ENCODE measurements around the gene BHLHE23. TPM values are rescaled to one million over a fixed set of nuclear protein-coding genes. Genes with fewer than 3 reads are reported as not detected.

The BHLHE23 gene
- total RNA-seq, 2 experiments from 2014 or later, result not detected

DNA sequence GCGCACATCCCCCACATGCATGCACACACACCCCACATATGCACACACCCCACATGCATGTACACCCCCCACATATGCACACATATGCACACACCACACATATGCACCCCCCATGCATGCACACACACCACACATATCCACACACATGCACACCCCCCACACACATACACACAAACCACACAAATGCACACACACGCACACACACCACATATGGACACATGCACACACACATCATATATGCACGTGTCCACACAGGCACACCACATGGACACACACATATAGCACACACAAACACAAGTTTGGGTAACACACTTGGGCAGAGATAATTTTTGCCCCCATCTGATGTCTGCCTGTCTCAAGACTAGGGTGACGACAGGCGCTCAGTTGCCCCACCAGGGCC, 8.3 kb downstream of the BHLHE23 start:
- Mint-ChIP-seq H3K4me3 (no peak overlapping the region), H3K9me3 (no peaks in the 10 kb centered on the region), H3K36me3 (no peaks in the 10 kb centered on the region), H3K27me3 (peaks cover 58% of the 10 kb centered on the region), H3K27ac (no peak overlapping the region), H3K4me1 (no peaks in the 10 kb centered on the region)
- DNase-seq, result no peak

DNA sequence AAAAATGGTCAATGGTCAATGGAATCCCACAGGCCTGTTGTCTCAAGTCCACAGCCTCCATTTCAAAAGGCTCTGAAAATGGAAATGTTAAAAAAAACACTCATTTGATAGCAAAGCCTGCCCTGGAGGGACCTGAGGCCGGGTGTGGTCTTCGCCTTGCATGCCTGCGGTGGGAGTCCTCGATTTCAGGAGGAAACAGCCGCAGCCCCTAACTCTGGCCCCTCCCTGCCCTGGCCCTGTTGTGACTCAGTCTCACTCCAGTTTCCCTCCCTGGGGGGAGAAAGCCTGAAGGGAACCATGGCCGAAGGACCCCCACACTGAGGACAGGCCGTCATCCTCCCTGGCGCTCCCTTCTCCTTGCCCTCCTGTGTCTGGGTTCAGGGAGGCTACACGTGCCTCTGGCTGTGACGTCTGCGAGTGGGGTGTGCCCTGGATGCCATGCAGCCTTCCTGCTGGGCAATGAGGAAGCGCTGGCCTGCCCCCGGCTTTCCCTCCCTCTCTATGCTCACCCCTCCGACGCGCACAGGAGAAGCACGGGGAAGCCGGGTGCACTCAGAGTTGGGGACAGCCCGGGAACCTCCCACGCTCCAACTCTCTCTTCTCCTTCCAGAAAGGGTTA, 9.2 kb downstream of the BHLHE23 start:
- Mint-ChIP-seq H3K27ac (no peak overlapping the region), H3K36me3 (no peaks in the 10 kb centered on the region), H3K4me1 (no peaks in the 10 kb centered on the region), H3K27me3 (peaks cover 51% of the 10 kb centered on the region), H3K9me3 (no peaks in the 10 kb centered on the region), H3K4me3 (no peak overlapping the region)
- no peak for DNase-seq

DNA sequence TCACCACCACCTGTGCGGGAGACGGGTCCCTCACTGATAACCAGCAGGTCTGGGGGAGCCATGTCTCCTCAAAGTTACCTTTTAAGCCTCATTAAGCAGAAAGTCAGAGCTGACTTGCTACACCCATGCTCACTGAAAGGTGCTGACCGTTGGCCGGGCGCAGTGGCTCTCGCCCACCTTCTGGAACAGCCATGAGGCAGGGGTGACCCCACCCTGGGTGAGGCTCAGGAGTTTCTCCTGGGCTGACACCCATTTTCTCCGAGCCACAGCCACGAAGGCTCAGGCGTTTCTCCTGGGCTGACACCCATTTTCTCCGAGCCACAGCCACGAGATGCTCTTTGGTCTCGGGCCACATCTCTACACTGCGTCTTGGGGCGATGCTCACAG, 10.2 kb downstream of the BHLHE23 start:
- Mint-ChIP-seq H3K4me3 (no peak overlapping the region), H3K9me3 (no peaks in the 10 kb centered on the region), H3K27me3 (peaks cover 46% of the 10 kb centered on the region), H3K27ac (no peak overlapping the region), H3K36me3 (no peaks in the 10 kb centered on the region), H3K4me1 (no peaks in the 10 kb centered on the region)
- no peak for DNase-seq

DNA sequence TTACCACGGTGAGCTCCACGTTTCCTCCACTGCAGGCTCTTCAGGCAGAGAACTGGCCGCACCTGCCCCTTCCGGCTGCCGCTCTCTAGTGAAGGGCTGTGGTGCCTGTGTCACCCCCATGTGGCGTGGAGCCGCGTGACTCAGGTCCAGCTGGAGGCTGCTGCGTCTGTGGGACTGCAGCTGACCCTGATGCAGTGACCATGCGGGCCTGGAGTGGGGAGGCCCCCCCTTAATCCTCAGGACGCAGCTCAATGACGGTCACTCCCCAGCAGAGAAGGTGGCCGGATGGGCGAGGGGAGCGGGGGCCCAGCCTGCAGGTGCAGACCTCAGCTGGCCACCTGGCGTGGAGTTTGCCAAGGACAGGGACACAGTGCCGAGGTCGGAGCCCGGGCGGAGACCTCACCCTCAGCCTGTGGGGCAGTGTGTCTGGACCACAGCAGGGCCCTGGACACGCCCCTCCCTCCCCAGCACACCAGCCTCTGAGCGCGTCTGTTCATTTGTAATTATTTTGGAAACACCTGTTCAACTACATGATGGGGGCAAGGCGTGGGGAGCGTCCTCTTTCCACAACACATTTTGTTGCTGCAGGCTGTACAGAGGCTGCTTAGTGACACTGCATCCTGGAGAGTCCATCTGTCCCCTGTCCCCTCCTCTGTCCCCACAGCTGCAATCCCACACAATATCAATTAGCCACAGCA, 10.7 kb downstream of the BHLHE23 start:
- no peaks in the 10 kb centered on the region for H3K4me1 Mint-ChIP-seq
- no peak overlapping the region for H3K27ac Mint-ChIP-seq
- H3K4me3 Mint-ChIP-seq, result no peak overlapping the region
- H3K27me3 Mint-ChIP-seq, result peaks cover 44% of the 10 kb centered on the region
- DNase-seq, result no peak
- no peaks in the 10 kb centered on the region for H3K36me3 Mint-ChIP-seq
- no peaks in the 10 kb centered on the region for H3K9me3 Mint-ChIP-seq

GRCh38 chr20:62995481-62995880, 11.3 kb downstream of the BHLHE23 start:
- DNase-seq, result no peak
- Mint-ChIP-seq H3K9me3 (no peaks in the 10 kb centered on the region), H3K36me3 (no peaks in the 10 kb centered on the region), H3K27ac (no peak overlapping the region), H3K4me1 (no peaks in the 10 kb centered on the region), H3K27me3 (peaks cover 39% of the 10 kb centered on the region), H3K4me3 (no peak overlapping the region)

DNA sequence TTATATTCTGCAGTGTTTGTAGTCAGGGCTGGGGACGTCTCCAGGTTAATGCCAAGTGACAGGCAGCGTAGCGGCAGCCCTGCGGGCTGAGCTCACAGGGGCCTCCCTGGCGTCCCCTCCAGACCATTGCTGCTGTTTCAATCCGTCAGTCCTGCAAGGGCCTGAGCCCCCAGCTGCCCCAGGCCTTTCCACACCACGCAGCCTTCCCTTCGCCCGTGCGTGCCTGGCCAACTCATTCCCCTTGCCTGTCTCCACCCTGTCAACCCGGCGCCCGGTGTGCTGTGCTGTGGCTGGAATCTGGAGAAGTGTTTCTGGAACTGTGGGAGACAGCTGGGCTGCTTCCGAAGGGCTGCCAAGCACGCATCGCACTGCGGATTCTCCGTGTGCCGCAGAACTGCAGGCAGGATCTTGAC, 11.9 kb downstream of the BHLHE23 start:
- H3K9me3 Mint-ChIP-seq, result no peaks in the 10 kb centered on the region
- H3K27ac Mint-ChIP-seq, result no peak overlapping the region
- H3K27me3 Mint-ChIP-seq, result peaks cover 33% of the 10 kb centered on the region

GRCh38 chr20:62993856-62994494, 12.8 kb downstream of the BHLHE23 start:
- Mint-ChIP-seq H3K4me1 (peaks cover 2% of the 10 kb centered on the region), H3K9me3 (no peaks in the 10 kb centered on the region), H3K36me3 (no peaks in the 10 kb centered on the region), H3K4me3 (no peak overlapping the region), H3K27ac (no peak overlapping the region), H3K27me3 (peaks cover 24% of the 10 kb centered on the region)
- DNase-seq, result no peak

More for the DNA sequence above, 11.9 kb downstream of the BHLHE23 start:
- no peak overlapping the region for H3K4me3 Mint-ChIP-seq
- no peaks in the 10 kb centered on the region for H3K4me1 Mint-ChIP-seq
- no peak for DNase-seq
- H3K36me3 Mint-ChIP-seq, result no peaks in the 10 kb centered on the region

DNA sequence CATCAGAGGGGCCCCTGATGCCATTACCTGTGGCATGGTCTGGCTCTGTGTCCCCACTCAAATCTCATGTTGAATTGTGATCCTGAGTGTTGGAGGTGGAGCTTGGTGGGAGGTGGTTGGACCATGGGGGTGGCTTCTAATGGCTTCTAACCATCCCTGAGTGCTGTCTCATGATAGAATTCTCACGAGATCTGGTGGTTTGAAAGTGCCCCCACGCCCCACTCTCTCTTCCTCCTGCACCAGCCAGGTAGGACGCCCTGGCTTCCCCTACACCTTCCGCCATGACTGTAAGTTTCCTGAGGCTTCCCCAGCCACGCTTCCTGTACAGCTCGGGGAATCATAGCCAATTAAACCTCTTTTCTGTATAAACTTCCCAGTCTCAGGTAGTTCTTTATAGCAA, 14.9 kb downstream of the BHLHE23 start:
- DNase-seq, result no peak
- Mint-ChIP-seq H3K4me3 (no peak overlapping the region), H3K27ac (no peak overlapping the region), H3K9me3 (no peaks in the 10 kb centered on the region), H3K36me3 (no peaks in the 10 kb centered on the region), H3K4me1 (peaks cover 4% of the 10 kb centered on the region), H3K27me3 (peaks cover 10% of the 10 kb centered on the region)

- Mint-ChIP-seq H3K4me1 (peaks cover 4% of the 10 kb centered on the region), H3K9me3 (no peaks in the 10 kb centered on the region), H3K27me3 (peaks cover 7% of the 10 kb centered on the region), H3K27ac (no peak overlapping the region), H3K36me3 (no peaks in the 10 kb centered on the region), H3K4me3 (no peak overlapping the region)
- no peak for DNase-seq
These were observed 15.5 kb downstream of the BHLHE23 start for GRCh38 chr20:62991196-62991807.

GRCh38 chr20:62990306-62990825, 16.4 kb downstream of the BHLHE23 start:
- no peak for DNase-seq
- H3K4me3 Mint-ChIP-seq, result no peak overlapping the region
- no peak overlapping the region for H3K27ac Mint-ChIP-seq
- peaks cover 11% of the 10 kb centered on the region for H3K27me3 Mint-ChIP-seq
- H3K9me3 Mint-ChIP-seq, result no peaks in the 10 kb centered on the region
- no peaks in the 10 kb centered on the region for H3K36me3 Mint-ChIP-seq
- H3K4me1 Mint-ChIP-seq, result peaks cover 4% of the 10 kb centered on the region

DNA sequence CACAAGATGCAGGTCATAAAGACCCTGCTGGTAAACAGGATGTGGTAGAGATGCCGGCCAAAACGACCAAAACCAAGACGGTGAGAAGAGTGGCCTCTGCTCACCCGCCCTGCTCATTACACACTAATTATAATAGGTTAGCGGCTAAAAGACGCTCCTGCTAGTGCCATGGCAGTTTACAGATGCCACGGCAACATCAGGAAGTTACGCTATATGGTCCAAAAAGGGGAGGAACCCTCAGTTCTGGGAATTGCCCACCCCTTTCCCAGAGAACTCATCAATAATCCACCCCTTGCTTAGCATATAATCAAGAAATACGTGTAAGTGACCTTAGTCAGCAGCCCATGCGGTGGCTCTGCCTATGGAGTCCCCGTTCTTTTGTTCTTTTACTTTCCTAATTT, 17.6 kb downstream of the BHLHE23 start:
- Mint-ChIP-seq H3K4me3 (peak overlapping the region; percentile 40), H3K36me3 (no peaks in the 10 kb centered on the region), H3K27me3 (peaks cover 11% of the 10 kb centered on the region), H3K4me1 (peaks cover 4% of the 10 kb centered on the region), H3K27ac (no peak overlapping the region), H3K9me3 (no peaks in the 10 kb centered on the region)
- DNase-seq, result no peak

DNA sequence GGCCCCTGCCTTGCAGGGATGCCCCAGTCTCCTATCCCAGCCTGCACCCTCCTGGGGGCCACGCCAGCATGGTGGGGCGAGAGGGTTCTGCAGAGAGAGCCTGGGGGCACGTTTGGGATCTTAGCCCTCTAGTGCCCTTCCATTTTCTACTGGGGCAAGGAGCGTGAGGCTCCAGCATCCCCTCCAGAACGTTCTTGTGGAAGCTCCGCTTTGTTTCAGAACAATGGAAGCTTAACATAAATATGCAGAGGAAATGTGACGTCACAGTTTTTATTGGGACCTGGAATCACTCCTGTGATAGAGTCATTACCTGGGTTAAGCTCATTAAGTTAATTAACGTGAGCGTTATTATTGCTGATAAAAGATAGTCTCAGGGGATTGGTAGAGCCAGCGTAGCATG, 19.6 kb downstream of the BHLHE23 start:
- H3K27me3 Mint-ChIP-seq, result peaks cover 11% of the 10 kb centered on the region
- H3K36me3 Mint-ChIP-seq, result no peaks in the 10 kb centered on the region
- H3K27ac Mint-ChIP-seq, result no peak overlapping the region
- no peak for DNase-seq
- no peaks in the 10 kb centered on the region for H3K9me3 Mint-ChIP-seq
- peaks cover 4% of the 10 kb centered on the region for H3K4me1 Mint-ChIP-seq
- H3K4me3 Mint-ChIP-seq, result no peak overlapping the region

DNA sequence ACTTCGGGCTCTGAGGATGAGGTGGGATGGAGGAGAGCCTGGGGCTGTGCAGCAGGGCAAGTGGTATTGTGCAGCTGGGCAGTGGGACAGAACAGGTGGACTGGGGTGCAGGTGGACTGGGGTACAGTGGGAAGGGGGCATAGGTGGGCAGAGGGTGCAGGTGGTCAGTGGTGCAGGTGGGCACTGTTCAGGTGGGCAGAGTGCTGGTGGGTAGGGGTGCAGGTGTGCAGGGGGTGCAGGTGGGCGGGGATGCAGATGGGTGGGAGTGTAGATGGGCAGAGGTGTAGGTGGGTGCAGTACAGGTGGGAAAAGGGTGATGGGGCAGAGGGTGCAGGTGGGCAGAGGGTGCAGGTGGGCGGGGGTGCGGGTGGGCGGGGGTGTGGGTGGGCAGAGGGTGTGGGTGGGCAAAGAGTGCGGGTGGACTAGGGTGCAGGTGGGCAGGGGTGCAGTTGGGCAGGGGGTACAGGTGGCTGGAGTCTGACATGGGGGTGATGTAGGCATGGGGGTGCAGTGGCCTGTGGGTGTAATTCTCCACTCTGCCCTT, 20.4 kb downstream of the BHLHE23 start:
- Mint-ChIP-seq H3K4me1 (peaks cover 8% of the 10 kb centered on the region), H3K4me3 (no peak overlapping the region), H3K36me3 (no peaks in the 10 kb centered on the region), H3K9me3 (no peaks in the 10 kb centered on the region), H3K27me3 (peaks cover 15% of the 10 kb centered on the region), H3K27ac (peak overlapping the region; percentile 69)
- no peak for DNase-seq

DNA sequence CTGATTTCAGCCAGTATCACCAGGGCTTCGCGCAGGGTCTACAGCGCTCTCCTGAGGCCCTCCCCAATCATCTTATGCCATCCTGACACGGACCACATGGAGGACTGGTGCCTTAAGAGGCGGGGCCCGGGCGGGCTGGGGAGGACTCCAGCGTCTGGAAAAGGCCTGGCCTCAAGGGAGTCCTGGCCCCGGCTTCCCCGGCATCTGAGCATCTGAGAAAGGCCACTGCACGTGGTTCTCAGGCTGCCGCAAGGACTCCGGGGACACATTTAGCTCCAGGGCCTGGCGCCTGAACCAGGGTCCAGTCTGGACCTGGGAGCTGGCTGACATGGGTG, 21.4 kb downstream of the BHLHE23 start:
- Mint-ChIP-seq H3K4me3 (no peak overlapping the region), H3K27me3 (peaks cover 22% of the 10 kb centered on the region), H3K9me3 (no peaks in the 10 kb centered on the region), H3K4me1 (peaks cover 13% of the 10 kb centered on the region), H3K27ac (no peak overlapping the region), H3K36me3 (no peaks in the 10 kb centered on the region)
- DNase-seq, result no peak
